Calu3 (cell line): Measurements from ENCODE around the gene HSP90B1. TPM values are rescaled to one million over a fixed set of nuclear protein-coding genes. Genes with fewer than 3 reads are reported as not detected.

Experiments
- BruUV-seq: library from RNA; stranded (reverse); fragments of 400-500 nt; replicated peaks from 2 replicates; lab custom pipeline; 2021; lab: Mats Ljungman, UMichigan
- CTCF ChIA-PET: fragments of 300-600 bp; sonication (Branson Sonifier 250); formaldehyde crosslinking; loops from one replicate; lab custom pipeline; 2022; ENCODE audit warnings: antibody characterized with exemption; lab: Charles Lee
- DNase-seq: peaks from one replicate; pipeline ENCODE4 v3.0.0; 2022
- H3K27ac Mint-ChIP-seq: one replicate; pipeline ENCODE4 v1.8.0; 2022; ENCODE audit warnings: mixed read lengths; ENCODE audit not compliant: unreplicated experiment
- H3K27me3 Mint-ChIP-seq: one replicate; pipeline ENCODE4 v1.8.0; 2022; ENCODE audit warnings: mixed read lengths; ENCODE audit not compliant: unreplicated experiment
- H3K36me3 Mint-ChIP-seq: one replicate; pipeline ENCODE4 v1.8.0; 2022; ENCODE audit warnings: mild to moderate bottlenecking, moderate library complexity, mixed read lengths; ENCODE audit not compliant: insufficient read depth, unreplicated experiment
- H3K4me1 Mint-ChIP-seq: one replicate; pipeline ENCODE4 v1.8.0; 2022; ENCODE audit warnings: mild to moderate bottlenecking, low read depth, mixed read lengths; ENCODE audit not compliant: unreplicated experiment
- H3K4me3 Mint-ChIP-seq: one replicate; pipeline ENCODE4 v1.8.0; 2022; ENCODE audit warnings: mild to moderate bottlenecking, low read depth, moderate library complexity, mixed read lengths; ENCODE audit not compliant: unreplicated experiment
- H3K9me3 Mint-ChIP-seq: one replicate; pipeline ENCODE4 v1.8.0; 2022; ENCODE audit warnings: low read depth, mixed read lengths; ENCODE audit not compliant: unreplicated experiment
- intact Hi-C: fragments of 100-400 bp; cut with micrococcal nuclease; formaldehyde crosslinking; loops from one replicate; pipeline ENCODE4 v1.10.0; 2022; ENCODE audit not compliant: unreplicated experiment
- total RNA-seq: library from RNA; stranded (reverse); gene quantifications from 2 replicates; pipeline ENCODE4 v1.2.3, GENCODE V29; 2022
- TF ChIP-seq, protein P1 (sequence below): fragments of 200-600 bp; IDR thresholded peaks from one replicate; pipeline ENCODE4 v1.8.0; 2022; ENCODE audit warnings: antibody characterized with exemption; ENCODE audit not compliant: unreplicated experiment

The HSP90B1 gene
- total RNA-seq, 1 experiment from 2014 or later: 1,328 TPM

DNA sequence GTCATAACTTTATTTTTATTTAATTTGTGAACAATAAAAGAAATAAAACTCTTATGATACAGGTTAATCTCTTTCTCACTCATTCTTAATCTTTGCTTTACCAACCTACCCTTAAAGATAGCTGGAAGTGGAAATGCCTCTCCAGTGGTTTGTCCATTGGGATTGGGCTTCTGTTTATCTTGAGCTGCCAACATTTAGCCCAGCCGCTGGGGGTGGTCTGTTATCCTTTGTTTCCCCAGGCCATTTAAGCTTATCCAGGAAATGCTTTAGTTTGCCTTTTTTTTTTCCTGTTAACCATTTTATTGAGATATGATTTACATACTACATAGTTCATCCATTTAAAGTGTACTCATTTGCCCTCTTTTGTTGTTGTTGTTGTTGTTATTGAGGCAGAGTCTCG is 43.7 kb downstream of the HSP90B1 start:
- DNase-seq: no peak
- CTCF ChIA-PET: no interaction called here
- intact Hi-C loops: no loop called here
- Mint-ChIP-seq H3K27me3 (no peaks in the 10 kb centered on the region), H3K4me3 (no peak overlapping the region), H3K27ac (no peak overlapping the region), H3K9me3 (no peaks in the 10 kb centered on the region), H3K4me1 (peaks cover 18% of the 10 kb centered on the region), H3K36me3 (peaks cover 29% of the 10 kb centered on the region)
- BruUV-seq: no TSS peak
- TF ChIP-seq, protein P1, sequence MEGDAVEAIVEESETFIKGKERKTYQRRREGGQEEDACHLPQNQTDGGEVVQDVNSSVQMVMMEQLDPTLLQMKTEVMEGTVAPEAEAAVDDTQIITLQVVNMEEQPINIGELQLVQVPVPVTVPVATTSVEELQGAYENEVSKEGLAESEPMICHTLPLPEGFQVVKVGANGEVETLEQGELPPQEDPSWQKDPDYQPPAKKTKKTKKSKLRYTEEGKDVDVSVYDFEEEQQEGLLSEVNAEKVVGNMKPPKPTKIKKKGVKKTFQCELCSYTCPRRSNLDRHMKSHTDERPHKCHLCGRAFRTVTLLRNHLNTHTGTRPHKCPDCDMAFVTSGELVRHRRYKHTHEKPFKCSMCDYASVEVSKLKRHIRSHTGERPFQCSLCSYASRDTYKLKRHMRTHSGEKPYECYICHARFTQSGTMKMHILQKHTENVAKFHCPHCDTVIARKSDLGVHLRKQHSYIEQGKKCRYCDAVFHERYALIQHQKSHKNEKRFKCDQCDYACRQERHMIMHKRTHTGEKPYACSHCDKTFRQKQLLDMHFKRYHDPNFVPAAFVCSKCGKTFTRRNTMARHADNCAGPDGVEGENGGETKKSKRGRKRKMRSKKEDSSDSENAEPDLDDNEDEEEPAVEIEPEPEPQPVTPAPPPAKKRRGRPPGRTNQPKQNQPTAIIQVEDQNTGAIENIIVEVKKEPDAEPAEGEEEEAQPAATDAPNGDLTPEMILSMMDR: no peak

DNA sequence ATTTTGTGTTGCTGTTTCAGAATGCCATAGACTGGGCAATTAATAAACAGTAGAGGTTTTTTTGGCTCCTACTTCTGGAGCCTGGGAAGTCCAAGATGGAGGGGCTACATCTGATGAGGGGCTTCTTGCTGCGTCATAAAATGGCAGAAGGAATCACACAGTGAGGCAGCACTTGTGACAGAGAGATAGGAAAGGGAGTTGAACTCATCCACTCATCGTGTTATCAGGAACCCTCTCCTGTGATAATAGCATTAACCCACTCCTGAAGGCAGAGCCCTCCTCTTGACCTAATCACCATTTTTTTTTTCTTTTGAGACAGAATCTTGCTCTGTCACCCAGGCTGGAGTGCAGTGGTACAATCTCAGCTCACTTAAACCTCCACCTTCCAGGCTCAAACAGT is 45.2 kb downstream of the HSP90B1 start:
- Mint-ChIP-seq H3K27me3 (no peaks in the 10 kb centered on the region), H3K27ac (no peak overlapping the region), H3K36me3 (peaks cover 35% of the 10 kb centered on the region), H3K4me3 (no peak overlapping the region), H3K4me1 (peaks cover 8% of the 10 kb centered on the region), H3K9me3 (no peaks in the 10 kb centered on the region)
- TF ChIP-seq, protein P1: no peak
- BruUV-seq: no TSS peak
- CTCF ChIA-PET: no interaction called here
- no peak for DNase-seq
- intact Hi-C loops: no loop called here

DNA sequence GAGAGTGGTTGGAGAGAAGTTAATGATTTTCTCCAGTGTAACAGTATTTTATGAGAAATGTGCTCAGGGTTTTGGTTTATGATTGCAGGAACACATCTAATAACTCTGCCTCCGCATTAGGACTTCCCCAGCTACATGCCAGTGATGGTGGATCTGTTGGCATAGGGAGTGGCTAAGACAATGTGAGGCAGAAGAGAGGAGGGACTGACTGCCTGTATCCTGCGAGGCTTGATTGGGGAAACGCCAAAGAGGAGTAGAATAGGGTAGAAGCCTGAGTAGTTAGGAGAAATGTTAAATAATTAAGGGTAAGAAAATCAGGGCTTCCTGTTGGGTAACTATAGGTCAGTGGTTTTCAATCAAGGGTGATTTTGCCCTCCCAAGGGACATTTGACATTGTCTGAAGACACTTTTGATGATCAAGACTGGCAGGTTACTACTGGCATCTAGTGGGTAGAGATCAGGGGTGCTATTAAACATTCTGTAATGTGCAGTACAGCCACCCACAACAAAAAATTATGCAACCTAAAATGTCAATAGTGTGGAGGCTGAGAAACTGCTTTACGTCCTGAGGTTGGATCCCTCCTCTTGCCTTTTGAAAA is 48.3 kb downstream of the HSP90B1 start:
- CTCF ChIA-PET: no interaction called here
- intact Hi-C loops: no loop called here
- DNase-seq: no peak
- Mint-ChIP-seq H3K27me3 (no peaks in the 10 kb centered on the region), H3K27ac (no peak overlapping the region), H3K36me3 (peaks cover 47% of the 10 kb centered on the region), H3K4me1 (no peaks in the 10 kb centered on the region), H3K4me3 (no peak overlapping the region), H3K9me3 (no peaks in the 10 kb centered on the region)
- no TSS peak for BruUV-seq
- TF ChIP-seq, protein P1: no peak

DNA sequence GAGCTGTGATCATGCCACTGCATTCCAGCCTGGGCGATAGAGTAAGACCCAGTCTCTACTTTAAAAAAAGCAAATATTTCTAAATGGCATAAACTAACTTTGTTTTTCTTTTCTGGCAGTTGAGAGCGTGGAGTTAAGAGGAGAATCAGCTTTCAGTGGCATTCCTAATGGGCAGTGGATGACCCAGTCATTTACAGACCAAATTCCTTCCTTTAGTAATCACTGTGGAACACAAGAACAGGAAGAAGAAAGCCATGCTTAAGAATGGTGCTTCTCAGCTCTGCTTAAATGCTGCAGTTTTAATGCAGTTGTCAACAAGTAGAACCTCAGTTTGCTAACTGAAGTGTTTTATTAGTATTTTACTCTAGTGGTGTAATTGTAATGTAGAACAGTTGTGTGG is 56.6 kb downstream of the HSP90B1 start:
- no peaks in the 10 kb centered on the region for H3K4me1 Mint-ChIP-seq
- intact Hi-C loops: no loop called here
- no peak overlapping the region for H3K4me3 Mint-ChIP-seq
- DNase-seq: no peak
- no peak overlapping the region for H3K27ac Mint-ChIP-seq
- H3K27me3 Mint-ChIP-seq: no peaks in the 10 kb centered on the region
- TF ChIP-seq, protein P1: no peak
- no peaks in the 10 kb centered on the region for H3K9me3 Mint-ChIP-seq
- no TSS peak for BruUV-seq
- peaks cover 19% of the 10 kb centered on the region for H3K36me3 Mint-ChIP-seq
- CTCF ChIA-PET: no interaction called here
